Stomach (tissue), 9 donors: Measurements from ENCODE around the gene BOLL. TPM values are rescaled to one million over a fixed set of nuclear protein-coding genes. Genes with fewer than 3 reads are reported as not detected.
"Not testable (repeated sequence)": the region's sequence is repeated elsewhere in the genome, so short reads cannot be mapped to it uniquely, and the experiment has no call there.

Experiments
- DNase-seq, 2 donors: peaks; one replicate each; pipeline versions ENCODE4 v3.0.0 to v3.0.0-alpha.2; 2013 to 2019
- H3K27ac ChIP-seq, 5 donors: fragments of 200-600 bp in 4 of 5; sonication (generic) in 4 of 5; one replicate each; pipeline ENCODE4 v1.5.1; 2013 to 2019; ENCODE audit warnings: mild to moderate bottlenecking in 1 of 5, moderate library complexity in 1 of 5
- H3K27me3 ChIP-seq, 3 donors: fragments of 200-600 bp; sonication (generic); one replicate each; pipeline ENCODE4 v1.5.1; 2017 to 2019; ENCODE audit warnings: mixed run types in 1 of 3
- H3K36me3 ChIP-seq, 4 donors: fragments of 200-600 bp; sonication (generic); 1 replicate in 3 of 4; 2 replicates in 1 of 4; pipeline ENCODE4 v1.5.1; 2016 to 2019
- H3K4me1 ChIP-seq, 4 donors: fragments of 200-600 bp; sonication (generic); one replicate each; pipeline ENCODE4 v1.5.1; 2016 to 2019
- H3K4me3 ChIP-seq, 4 donors: fragments of 200-600 bp; sonication (generic) in 3 of 4; one replicate each; pipeline ENCODE4 v1.5.1; 2016 to 2019; ENCODE audit warnings: mild to moderate bottlenecking in 1 of 4
- H3K9me3 ChIP-seq, 4 donors: fragments of 200-600 bp; sonication (generic); one replicate each; pipeline ENCODE4 v1.5.1; 2016 to 2019
- EP300 ChIP-seq: sonication (generic); formaldehyde crosslinking; IDR thresholded peaks from one replicate; pipeline ENCODE4 v1.6.1; 2017; ENCODE audit warnings: antibody characterized with exemption
- POLR2A ChIP-seq, 4 donors: fragments of 450-650 bp; IDR thresholded peaks; one replicate each; pipeline ENCODE4 v1.6.1; 2016; ENCODE audit warnings: antibody characterized with exemption in 4 of 4, control low read depth in 2 of 4, mild to moderate bottlenecking in 1 of 4, moderate library complexity in 1 of 4
- POLR2AphosphoS5 ChIP-seq, 3 donors: sonication (generic); formaldehyde crosslinking; IDR thresholded peaks; one replicate each; pipeline ENCODE4 v1.6.1; 2016; ENCODE audit warnings: antibody characterized with exemption in 3 of 3
- WGBS, 5 donors: extraction: QIAGEN DNeasy Blood & Tissue Kit in 3 of 5; methylation state at CpG; one replicate each; pipeline versions ENCODE4 v1.1.5 to v1.1.7; 2013 to 2018; 5-methylcytosine and 5-hydroxymethylcytosine counted together
- intact Hi-C: fragments of 100-400 bp; cut with DNase I; formaldehyde crosslinking; loops from one replicate; pipeline ENCODE4 v1.15.1; 2023; ENCODE audit warnings: low total_unique reads
- polyA plus RNA-seq, 3 donors: library from polyadenylated mRNA; stranded (reverse); fragments of 200-250 nt; gene quantifications; one replicate each; pipeline ENCODE4 v1.2.3, GENCODE V29; 2013
- total RNA-seq, 5 donors: library from RNA; depleted of rRNA; stranded (reverse); fragments of >200 nt; gene quantifications; one replicate each; pipeline versions ENCODE4 v1.1.0 to v1.2.3, GENCODE V29; 2014 to 2016
- TF ChIP-seq, protein P1 (sequence below), 7 experiments: fragments of 450-650 bp in 4 of 7; fragments of 200-600 bp in 3 of 7; sonication (generic) in 3 of 7; IDR thresholded peaks; one replicate each; pipeline ENCODE4 v1.5.1; 2016 to 2019; ENCODE audit warnings: antibody characterized with exemption in 7 of 7, control low read depth in 2 of 7, mild to moderate bottlenecking in 1 of 7
- donor health status: healthy with polysubstance abuse.
- donor health status: Bipolar disorder and iron deficiency.
- donor health status: healthy.

The BOLL gene
- total and polyA plus RNA-seq, 8 donors, result not detected

GRCh38 chr2:197705121-197705911 is 79.8 kb downstream of the BOLL start, which contains the start of gene MARS2:
Gene MARS2, plus strand, starts transcription at chr2:197705369. Its CDS starts 37 bp downstream, at chr2:197705406.
- peak; percentile 25 to 91 (median 81) for TF ChIP-seq POLR2AphosphoS5 (IDR thresholded peaks at IDR 0.05)
- TF ChIP-seq, protein P1, sequence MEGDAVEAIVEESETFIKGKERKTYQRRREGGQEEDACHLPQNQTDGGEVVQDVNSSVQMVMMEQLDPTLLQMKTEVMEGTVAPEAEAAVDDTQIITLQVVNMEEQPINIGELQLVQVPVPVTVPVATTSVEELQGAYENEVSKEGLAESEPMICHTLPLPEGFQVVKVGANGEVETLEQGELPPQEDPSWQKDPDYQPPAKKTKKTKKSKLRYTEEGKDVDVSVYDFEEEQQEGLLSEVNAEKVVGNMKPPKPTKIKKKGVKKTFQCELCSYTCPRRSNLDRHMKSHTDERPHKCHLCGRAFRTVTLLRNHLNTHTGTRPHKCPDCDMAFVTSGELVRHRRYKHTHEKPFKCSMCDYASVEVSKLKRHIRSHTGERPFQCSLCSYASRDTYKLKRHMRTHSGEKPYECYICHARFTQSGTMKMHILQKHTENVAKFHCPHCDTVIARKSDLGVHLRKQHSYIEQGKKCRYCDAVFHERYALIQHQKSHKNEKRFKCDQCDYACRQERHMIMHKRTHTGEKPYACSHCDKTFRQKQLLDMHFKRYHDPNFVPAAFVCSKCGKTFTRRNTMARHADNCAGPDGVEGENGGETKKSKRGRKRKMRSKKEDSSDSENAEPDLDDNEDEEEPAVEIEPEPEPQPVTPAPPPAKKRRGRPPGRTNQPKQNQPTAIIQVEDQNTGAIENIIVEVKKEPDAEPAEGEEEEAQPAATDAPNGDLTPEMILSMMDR (IDR thresholded peaks at IDR 0.05), result no peak
- TF ChIP-seq POLR2A (IDR thresholded peaks at IDR 0.05), result peak in 1 of 4 donors; percentile 44
- TF ChIP-seq EP300, result no peak
- Histone ChIP-seq H3K4me3 (peak within 1 kb of the TSS; percentile 81 to 100 (median 94)), H3K4me1 (peaks cover 31 to 46% (median 37%) of the 10 kb centered on the region in 4 donors), H3K27ac (peak within 1 kb of the TSS; percentile 78 to 90 (median 83)), H3K9me3 (no peaks in the 10 kb centered on the region), H3K27me3 (no peaks in the 10 kb centered on the region), H3K36me3 (no peaks in the 10 kb centered on the region)
- WGBS, 5 donors, result 0 to 1% (median 0%) methylated on average over 18 to 86 of the region's 86 CpGs
- peak; percentile 95 to 98 for DNase-seq
- intact Hi-C loops, result no loop called here

DNA sequence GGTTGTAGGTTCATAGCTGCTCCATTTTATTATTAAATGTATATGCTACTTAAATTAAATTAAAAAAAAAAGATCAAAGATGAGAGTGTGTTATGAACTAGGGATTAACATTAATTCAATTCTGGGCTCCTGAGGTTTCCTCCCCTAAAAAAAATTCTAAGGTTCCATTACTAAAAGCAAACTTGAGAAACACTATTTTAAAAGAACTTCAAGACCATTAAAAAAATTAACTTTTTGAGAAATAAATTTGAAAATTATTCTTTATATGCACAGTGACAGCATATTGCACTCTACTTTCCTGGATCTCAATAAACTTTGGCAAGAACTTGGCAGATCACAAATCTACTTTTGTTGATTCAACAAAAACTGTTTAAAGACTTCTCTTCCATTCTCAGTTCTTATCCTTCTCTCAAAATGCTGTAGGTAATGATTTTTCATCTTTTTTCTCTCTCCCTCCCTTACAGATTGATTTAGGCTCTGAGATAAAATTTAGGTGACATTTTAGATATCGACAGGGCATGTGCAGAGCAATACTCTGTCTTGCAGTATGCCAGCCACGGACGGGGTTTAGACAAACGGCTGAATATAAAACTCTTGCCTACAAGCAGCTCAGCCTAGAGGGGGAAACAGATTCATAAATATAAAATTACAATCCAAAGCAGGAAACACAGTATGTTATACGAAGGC is 80.5 kb downstream of the BOLL start:
- Histone ChIP-seq H3K4me3 (peak overlapping the region; percentile 81 to 100 (median 94)), H3K36me3 (no peaks in the 10 kb centered on the region), H3K27me3 (no peaks in the 10 kb centered on the region), H3K9me3 (no peaks in the 10 kb centered on the region), H3K27ac (peak overlapping the region; percentile 78 to 90 (median 83)), H3K4me1 (peaks cover 31 to 43% (median 35%) of the 10 kb centered on the region in 4 donors)
- WGBS, 5 donors, result 0 to 1% (median 1%) methylated on average over 5 of the region's 5 CpGs
- intact Hi-C loops, result no loop called here
- no peak for DNase-seq
- no peak for TF ChIP-seq POLR2A (IDR thresholded peaks at IDR 0.05)
- no peak for TF ChIP-seq EP300
- no peak for TF ChIP-seq POLR2AphosphoS5 (IDR thresholded peaks at IDR 0.05)
- TF ChIP-seq, protein P1 (IDR thresholded peaks at IDR 0.05), result no peak

DNA sequence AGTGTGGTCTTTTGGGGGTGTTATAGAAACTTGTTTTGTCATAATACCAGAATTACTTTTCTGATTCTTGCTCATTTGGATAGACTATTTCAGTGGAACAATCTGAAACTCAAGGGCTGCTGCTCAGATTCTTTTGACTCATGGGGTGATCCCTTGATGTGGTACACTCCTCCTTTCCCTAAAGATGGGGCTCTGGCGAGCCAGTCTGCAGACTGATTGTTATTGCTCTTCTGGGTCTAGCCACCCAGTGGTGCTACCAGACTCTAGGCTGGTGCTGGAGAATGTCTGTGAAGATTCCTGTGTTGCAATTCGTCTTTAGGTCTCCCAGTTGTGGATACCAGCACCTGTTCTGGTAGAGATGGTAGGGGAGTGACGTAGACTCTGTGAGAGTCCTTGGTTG is 84.2 kb downstream of the BOLL start:
- no peak overlapping the region for H3K27ac ChIP-seq
- H3K4me3 ChIP-seq, result no peak overlapping the region
- WGBS, 5 donors, result 72 to 86% (median 82%) methylated on average over 3 of the region's 3 CpGs
- intact Hi-C loops, result no loop called here
- H3K4me1 ChIP-seq, result peaks cover under 1 to 9% (median 4%) of the 10 kb centered on the region in 4 donors
- no peaks in the 10 kb centered on the region for H3K36me3 ChIP-seq
- DNase-seq, result no peak
- no peaks in the 10 kb centered on the region for H3K9me3 ChIP-seq
- TF ChIP-seq, protein P1 (IDR thresholded peaks at IDR 0.05), result no peak
- TF ChIP-seq EP300, result no peak
- TF ChIP-seq POLR2AphosphoS5 (IDR thresholded peaks at IDR 0.05), result no peak
- no peak for TF ChIP-seq POLR2A (IDR thresholded peaks at IDR 0.05)
- no peaks in the 10 kb centered on the region for H3K27me3 ChIP-seq

GRCh38 chr2:197699724-197700123 is 85.4 kb downstream of the BOLL start:
- H3K4me1 ChIP-seq, H3K27me3 ChIP-seq, H3K9me3 ChIP-seq, DNase-seq, intact Hi-C loops, H3K4me3 ChIP-seq, H3K36me3 ChIP-seq, H3K27ac ChIP-seq: not testable (repeated sequence)

DNA sequence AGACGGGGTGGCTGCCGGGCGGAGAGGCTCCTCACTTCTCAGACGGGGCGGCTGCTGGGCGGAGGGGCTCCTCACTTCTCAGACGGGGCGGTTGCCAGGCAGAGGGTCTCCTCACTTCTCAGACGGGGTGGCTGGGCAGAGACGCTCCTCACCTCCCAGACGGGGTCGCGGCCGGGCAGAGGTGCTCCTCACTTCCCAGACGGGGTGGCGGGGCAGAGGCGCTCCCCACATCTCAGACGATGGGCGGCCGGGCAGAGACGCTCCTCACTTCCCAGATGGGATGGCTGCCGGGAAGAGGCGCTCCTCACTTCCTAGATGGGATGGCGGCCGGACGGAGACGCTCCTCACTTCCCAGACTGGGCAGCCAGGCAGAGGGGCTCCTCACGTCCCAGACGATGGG is 88.5 kb downstream of the BOLL start:
- H3K4me3 ChIP-seq, intact Hi-C loops, H3K27me3 ChIP-seq, DNase-seq, H3K4me1 ChIP-seq, H3K27ac ChIP-seq, H3K9me3 ChIP-seq, H3K36me3 ChIP-seq: not testable (repeated sequence)
- 96 to 99% (median 98%) methylated on average over 8 to 21 of the region's 29 CpGs; no CpG with 5 or more reads in 1 of the 5 donors for WGBS, 5 donors

DNA sequence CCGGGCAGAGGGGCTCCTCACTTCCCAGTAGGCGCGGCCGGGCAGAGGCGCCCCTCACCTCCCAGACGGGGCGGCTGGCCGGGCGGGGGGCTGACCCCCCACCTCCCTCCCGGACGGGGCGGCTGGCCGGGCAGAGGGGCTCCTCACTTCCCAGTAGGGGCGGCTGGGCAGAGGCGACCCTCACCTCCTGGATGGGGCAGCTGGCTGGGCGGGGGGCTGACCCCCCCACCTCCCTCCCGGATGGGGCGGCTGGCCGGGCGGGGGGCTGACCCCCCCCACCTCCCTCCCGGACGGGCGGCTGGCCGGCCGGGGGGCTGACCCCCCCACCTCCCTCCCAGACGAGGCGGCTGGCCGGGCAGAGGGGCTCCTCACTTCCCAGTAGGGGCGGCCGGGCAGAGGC is 89.1 kb downstream of the BOLL start:
- DNase-seq, intact Hi-C loops, H3K9me3 ChIP-seq: not testable (repeated sequence)

DNA sequence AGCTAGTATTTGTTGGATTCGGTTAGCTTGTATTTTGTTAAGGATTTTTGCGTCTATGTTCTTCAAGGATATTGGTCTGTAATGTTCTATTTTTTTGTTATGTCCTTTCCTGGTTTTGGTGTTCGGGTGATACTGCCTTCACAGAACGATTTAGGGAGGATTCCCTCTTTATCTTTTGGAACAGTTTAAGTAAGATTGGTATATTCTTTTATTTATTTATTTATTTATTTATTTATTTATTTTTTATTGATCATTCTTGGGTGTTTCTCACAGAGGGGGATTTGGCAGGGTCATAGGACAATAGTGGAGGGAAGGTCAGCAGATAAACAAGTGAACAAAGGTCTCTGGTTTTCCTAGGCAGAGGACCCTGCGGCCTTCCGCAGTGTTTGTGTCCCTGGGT is 89.9 kb downstream of the BOLL start:
- H3K27ac ChIP-seq, H3K4me3 ChIP-seq, H3K4me1 ChIP-seq, intact Hi-C loops, DNase-seq, H3K27me3 ChIP-seq, H3K9me3 ChIP-seq, H3K36me3 ChIP-seq: not testable (repeated sequence)
- WGBS, 5 donors, result 92 to 97% (median 96%) methylated on average over 4 of the region's 6 CpGs

More for the DNA sequence above, 89.1 kb downstream of the BOLL start:
- not testable (repeated sequence) for H3K36me3 ChIP-seq, H3K4me1 ChIP-seq, H3K4me3 ChIP-seq, H3K27me3 ChIP-seq, H3K27ac ChIP-seq
- WGBS, 5 donors, result 86 to 99% (median 97%) methylated on average over 8 to 20 of the region's 30 CpGs
